ENCODE results near the gene MBNL2.
"Not testable (repeated sequence)": the region's sequence is repeated elsewhere in the genome, so short reads cannot be mapped to it uniquely, and the experiment has no call there.

The MBNL2 gene

DNA sequence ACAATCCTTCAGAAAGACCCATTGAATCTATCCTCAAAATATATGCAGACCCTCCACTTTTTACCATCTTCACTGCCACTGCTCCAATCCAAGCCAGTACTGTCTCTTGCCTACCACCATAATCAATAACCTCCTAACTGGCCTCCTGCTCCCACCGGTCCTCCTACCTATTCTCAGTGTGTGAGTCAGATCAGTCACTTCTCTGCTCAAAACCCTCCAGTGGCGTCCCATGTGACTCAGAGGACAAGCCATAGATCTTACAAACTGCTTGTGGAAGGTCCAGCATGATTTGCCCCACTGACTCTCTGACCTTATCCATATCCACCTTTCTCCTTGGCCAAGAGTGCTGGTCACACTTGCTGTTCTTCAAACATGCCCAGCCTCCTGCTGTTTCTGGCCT lies 23.4 kb upstream of the MBNL2 start:
- no peaks in the 10 kb centered on the region for H3K4me1 Mint-ChIP-seq
- ATAC-seq (replicated peaks) (no peak), DNase-seq (no peak)
- H3K36me3 Mint-ChIP-seq = no peaks in the 10 kb centered on the region
- H3K9me3 Mint-ChIP-seq = peaks cover 0 to 1% of the 10 kb centered on the region in 2 donors
- peaks cover 26 to 51% of the 10 kb centered on the region in 2 donors for H3K27me3 Mint-ChIP-seq
- no peak overlapping the region for H3K27ac Mint-ChIP-seq
- no peak overlapping the region for H3K4me3 Mint-ChIP-seq

DNA sequence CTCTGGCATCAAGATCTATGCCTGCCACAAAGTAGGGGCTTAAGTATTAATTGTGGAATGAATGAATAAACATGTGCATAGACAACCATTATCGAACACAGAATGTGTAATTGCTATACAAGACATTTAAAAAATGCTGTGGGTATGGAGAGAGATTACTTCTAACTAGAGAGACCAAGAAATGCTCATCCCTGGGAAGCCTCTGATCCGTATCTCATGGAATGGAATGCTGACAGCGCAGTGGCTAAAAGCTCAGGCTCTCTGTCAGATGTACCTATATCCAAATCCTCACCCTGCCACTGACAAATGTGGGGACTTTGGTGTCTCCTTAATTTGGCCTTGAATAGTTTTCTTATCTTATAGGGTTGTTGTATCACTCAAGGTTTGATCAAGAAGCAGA lies 22.7 kb upstream of the MBNL2 start:
- Mint-ChIP-seq H3K4me1 (no peaks in the 10 kb centered on the region), H3K4me3 (no peak overlapping the region), H3K9me3 (peaks cover 0 to 1% of the 10 kb centered on the region in 2 donors), H3K27ac (no peak overlapping the region), H3K36me3 (no peaks in the 10 kb centered on the region), H3K27me3 (peaks cover 28 to 49% of the 10 kb centered on the region in 2 donors)
- ATAC-seq (replicated peaks) (no peak), DNase-seq (no peak)

DNA sequence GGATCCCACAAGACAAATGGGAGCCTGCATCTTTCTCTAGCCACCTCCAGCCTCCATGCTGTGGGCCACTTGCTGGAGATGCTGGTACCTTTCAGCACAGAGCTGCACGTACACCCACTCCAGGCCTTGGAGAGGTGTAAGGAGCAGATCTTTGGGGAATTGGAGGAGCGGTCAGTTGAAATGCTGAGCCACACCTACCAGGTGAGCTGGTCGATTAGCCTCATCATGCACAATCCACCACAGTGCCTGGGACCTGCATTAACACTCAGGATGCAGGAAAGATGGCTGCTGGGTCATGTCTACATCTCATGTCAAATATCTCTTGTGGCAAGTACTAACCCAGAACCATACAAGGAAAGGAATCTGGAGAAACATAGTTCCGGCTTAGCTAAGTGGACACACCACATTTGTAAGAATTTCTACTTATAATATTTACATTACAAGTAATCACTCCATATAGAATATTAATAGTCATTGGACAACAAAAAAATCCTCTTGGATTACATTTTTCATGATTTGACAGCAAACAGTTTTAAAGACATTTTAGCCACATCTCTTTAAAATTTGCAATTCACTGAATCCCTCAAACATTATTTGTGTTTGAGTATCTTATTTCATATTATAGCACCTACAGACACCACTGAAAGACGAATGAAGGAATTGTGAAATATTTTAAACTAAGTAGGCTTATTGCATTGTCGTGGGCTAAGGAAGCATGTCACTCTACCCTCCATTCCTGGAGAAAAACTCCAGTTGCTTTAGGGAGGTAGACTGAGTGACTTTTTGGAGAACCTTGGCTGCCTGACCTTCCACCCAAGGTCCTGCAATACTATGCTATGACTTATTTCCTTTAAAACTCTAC lies 21.8 kb upstream of the MBNL2 start:
- H3K9me3 Mint-ChIP-seq = peaks cover 0 to 1% of the 10 kb centered on the region in 2 donors
- ATAC-seq (replicated peaks) = no peak
- no peaks in the 10 kb centered on the region for H3K4me1 Mint-ChIP-seq
- peaks cover 22 to 43% of the 10 kb centered on the region in 2 donors for H3K27me3 Mint-ChIP-seq
- H3K36me3 Mint-ChIP-seq = no peaks in the 10 kb centered on the region
- H3K27ac Mint-ChIP-seq = no peak overlapping the region
- no peak overlapping the region for H3K4me3 Mint-ChIP-seq
- no peak for DNase-seq

DNA sequence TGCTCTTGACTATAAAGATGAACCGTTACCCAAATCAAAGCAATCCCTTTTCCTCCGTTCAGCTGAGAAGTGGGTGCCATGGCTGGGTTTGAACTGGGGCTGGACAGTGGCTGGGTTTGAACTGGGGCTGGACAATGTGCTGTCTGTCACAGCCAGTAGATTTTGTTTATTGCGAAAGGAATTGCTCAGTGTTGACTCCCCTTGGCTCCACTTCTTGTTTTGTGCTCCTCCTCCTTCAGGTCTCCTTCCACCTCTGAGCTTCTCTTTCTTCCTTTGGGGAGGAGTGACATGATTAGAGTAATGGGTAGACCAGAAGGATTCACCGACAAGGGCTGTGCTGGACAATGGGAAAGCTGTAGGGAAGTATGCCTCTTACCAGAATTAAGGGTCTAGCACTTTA lies 19.4 kb upstream of the MBNL2 start:
- no peaks in the 10 kb centered on the region for H3K4me1 Mint-ChIP-seq
- DNase-seq (no peak), ATAC-seq (replicated peaks) (no peak)
- H3K27ac Mint-ChIP-seq = no peak overlapping the region
- peaks cover 21 to 34% of the 10 kb centered on the region in 2 donors for H3K27me3 Mint-ChIP-seq
- H3K9me3 Mint-ChIP-seq = peaks cover 1 to 7% of the 10 kb centered on the region in 2 donors
- no peak overlapping the region for H3K4me3 Mint-ChIP-seq
- H3K36me3 Mint-ChIP-seq = no peaks in the 10 kb centered on the region

DNA sequence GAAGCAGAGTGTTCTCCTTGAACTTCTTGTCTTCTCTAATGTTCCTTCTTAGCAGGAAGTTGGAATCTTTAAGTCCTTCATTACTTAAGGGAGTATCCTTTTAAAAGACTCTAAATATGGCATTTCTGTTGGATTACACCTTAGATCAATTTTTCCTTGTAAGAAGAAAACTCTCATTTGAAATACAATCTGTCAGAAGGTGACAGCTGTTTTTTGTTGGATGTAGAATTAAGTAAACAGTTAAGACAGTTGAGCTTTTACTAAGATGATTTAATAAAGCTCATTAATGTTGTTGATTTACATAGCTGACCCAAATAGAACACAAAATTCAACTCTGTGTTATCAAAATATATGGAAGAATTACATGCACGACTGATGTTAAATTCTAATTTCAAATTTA lies 16.7 kb upstream of the MBNL2 start:
- no peak overlapping the region for H3K27ac Mint-ChIP-seq
- peaks cover 1 to 7% of the 10 kb centered on the region in 2 donors for H3K9me3 Mint-ChIP-seq
- no peak for DNase-seq
- no peak overlapping the region for H3K4me3 Mint-ChIP-seq
- no peak for ATAC-seq (replicated peaks)
- no peaks in the 10 kb centered on the region for H3K36me3 Mint-ChIP-seq
- no peaks in the 10 kb centered on the region for H3K4me1 Mint-ChIP-seq
- H3K27me3 Mint-ChIP-seq = peaks cover 12 to 20% of the 10 kb centered on the region in 2 donors

DNA sequence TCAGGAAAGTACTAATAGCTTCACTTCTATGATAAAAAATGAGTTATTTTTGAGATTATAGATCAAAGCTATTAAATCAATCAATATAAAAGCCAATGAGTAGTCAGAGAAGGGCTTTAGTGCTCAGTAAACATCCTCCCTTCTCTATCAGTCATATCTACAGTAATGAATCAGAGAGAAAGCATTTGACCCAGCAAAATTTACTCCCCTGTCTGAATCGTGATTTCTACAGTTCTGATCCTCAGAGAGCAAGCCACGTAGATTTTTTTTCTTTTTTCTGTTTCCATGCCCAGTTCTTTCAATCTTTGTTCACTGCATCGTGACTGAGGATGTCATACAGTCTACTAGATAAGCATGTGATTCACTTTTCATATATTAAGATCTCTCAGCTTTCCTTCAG lies 16.2 kb upstream of the MBNL2 start:
- Mint-ChIP-seq H3K36me3 (no peaks in the 10 kb centered on the region), H3K27ac (no peak overlapping the region), H3K4me3 (no peak overlapping the region), H3K27me3 (peaks cover 12 to 16% of the 10 kb centered on the region in 2 donors), H3K9me3 (peaks cover 1 to 7% of the 10 kb centered on the region in 2 donors), H3K4me1 (no peaks in the 10 kb centered on the region)
- DNase-seq = no peak
- no peak for ATAC-seq (replicated peaks)

DNA sequence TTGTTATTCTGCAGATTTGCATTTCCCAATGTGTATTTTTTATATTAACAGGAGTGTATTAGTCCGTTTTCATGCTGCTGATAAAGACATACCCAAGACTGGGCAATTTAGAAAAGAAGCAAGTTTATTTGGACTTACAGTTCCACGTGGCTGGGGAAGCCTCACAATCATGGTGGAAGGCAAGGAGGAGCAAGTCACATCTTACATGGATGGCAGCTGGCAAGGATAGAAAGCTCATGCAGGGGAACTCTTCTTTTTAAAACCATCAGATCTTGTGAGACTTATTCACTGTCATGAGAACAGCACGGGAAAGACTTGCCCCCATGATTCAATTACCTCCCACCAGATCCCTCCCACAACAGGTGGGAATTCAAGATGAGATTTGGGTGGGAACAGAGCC lies 14.9 kb upstream of the MBNL2 start:
- H3K36me3 Mint-ChIP-seq = not testable (repeated sequence)
- H3K27me3 Mint-ChIP-seq = peaks cover 12 to 15% of the 10 kb centered on the region in 2 donors

DNA sequence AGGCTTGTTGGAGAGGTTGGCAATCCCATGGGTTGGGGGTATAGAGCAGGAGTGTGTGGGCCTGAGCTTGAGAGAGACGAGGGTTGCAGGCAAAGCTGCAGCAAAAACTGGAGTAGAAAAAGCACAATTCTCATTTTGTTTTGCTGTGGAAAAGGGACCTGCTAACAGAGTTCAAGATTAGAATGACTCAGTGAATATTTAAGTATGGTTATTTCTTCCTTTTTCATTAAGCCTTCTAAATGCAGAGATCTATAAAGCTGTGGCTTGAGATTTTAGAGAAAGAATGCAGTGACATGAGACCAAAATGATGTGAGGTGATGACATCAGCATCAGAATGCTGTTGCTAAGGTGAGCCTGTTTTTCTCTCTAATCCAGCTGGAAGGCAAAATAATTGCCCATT lies 10.8 kb upstream of the MBNL2 start:
- H3K4me3 Mint-ChIP-seq = no peak overlapping the region
- H3K27me3 Mint-ChIP-seq = peaks cover 0 to 12% of the 10 kb centered on the region in 2 donors
- no peaks in the 10 kb centered on the region for H3K36me3 Mint-ChIP-seq
- H3K27ac Mint-ChIP-seq = no peak overlapping the region
- no peak for ATAC-seq (replicated peaks)
- no peak for DNase-seq
- peaks cover 3 to 6% of the 10 kb centered on the region in 2 donors for H3K4me1 Mint-ChIP-seq
- peaks cover 2 to 7% of the 10 kb centered on the region in 2 donors for H3K9me3 Mint-ChIP-seq

More for the DNA sequence above, 14.9 kb upstream of the MBNL2 start:
- H3K4me1 Mint-ChIP-seq; DNase-seq; ATAC-seq (replicated peaks); H3K9me3 Mint-ChIP-seq; H3K4me3 Mint-ChIP-seq; H3K27ac Mint-ChIP-seq: not testable (repeated sequence)

DNA sequence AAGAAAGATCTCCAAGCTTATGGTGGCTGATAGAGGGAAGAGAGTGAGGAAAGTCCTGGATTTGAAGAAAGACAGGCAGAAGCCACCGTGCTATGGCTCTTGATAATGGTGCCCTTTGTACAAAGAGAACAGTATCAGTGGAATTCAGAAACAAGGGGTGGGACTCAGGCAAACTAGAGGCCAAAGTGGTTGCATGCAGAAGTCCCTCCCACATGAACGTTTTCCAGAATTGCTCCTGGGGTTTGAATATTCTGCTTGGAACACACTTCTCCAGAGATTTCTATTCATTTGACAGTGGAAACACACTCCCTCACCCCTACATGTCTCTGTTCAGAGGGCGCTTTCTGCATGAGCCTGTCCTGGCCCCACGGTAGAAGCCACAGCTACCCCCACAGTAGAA lies 10.1 kb upstream of the MBNL2 start:
- DNase-seq = no peak
- Mint-ChIP-seq H3K36me3 (no peaks in the 10 kb centered on the region), H3K9me3 (peaks cover 2 to 7% of the 10 kb centered on the region in 2 donors), H3K27ac (no peak overlapping the region), H3K4me1 (peaks cover 3 to 6% of the 10 kb centered on the region in 2 donors), H3K27me3 (peaks cover 0 to 12% of the 10 kb centered on the region in 2 donors), H3K4me3 (no peak overlapping the region)
- no peak for ATAC-seq (replicated peaks)

DNA sequence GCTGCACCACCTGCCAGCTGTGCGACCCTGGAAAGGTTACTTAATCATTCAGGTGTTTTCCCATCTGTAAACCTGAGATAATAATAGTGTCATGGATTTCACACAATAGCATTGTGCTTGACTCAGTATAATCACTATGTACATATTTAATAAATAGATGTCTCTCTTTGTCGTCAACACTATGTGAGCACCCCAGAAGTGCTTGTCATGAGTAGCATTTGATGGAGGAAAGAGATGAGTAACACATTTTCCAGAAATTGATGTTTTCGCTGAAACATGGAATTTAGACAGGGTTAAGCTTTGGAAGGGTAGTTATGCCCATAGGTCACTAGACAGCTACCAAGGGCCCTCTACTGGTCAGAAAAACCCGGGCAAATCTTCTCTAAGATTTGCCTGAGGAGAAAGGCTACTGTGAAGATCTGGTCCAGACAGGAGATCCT lies 9.5 kb upstream of the MBNL2 start:
- no peak for DNase-seq
- H3K4me1 Mint-ChIP-seq = peaks cover 3 to 6% of the 10 kb centered on the region in 2 donors

DNA sequence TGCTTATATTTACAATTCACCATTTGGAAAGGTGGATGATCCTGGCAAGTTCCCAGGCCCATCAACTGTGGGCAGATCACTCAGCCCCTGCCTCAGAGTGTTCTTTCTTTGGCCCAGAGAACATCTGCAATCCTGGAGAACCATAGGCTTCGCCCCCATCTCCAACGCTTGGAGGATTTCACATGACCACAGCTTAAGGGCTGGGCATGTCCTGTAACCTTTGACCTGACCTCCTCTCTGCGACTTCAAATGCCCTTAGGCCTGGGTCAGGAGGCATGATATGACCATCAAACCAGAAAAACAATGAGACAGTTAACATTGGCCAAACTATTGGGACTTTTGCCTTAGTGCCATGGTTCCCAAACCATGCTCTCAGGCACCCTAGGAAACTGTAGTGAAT lies 7.2 kb upstream of the MBNL2 start:
- Mint-ChIP-seq H3K36me3 (no peaks in the 10 kb centered on the region), H3K4me1 (peaks cover 3 to 6% of the 10 kb centered on the region in 2 donors), H3K4me3 (no peak overlapping the region), H3K27ac (no peak overlapping the region), H3K9me3 (peaks cover 0 to 2% of the 10 kb centered on the region in 2 donors), H3K27me3 (peaks cover 0 to 12% of the 10 kb centered on the region in 2 donors)
- DNase-seq (no peak), ATAC-seq (replicated peaks) (no peak)

More for the DNA sequence above, 9.5 kb upstream of the MBNL2 start:
- ATAC-seq (replicated peaks) = peak in 1 of 2 donors; percentile 43
- H3K9me3 Mint-ChIP-seq = peaks cover 2% of the 10 kb centered on the region in 2 donors
- H3K36me3 Mint-ChIP-seq = no peaks in the 10 kb centered on the region
- no peak overlapping the region for H3K4me3 Mint-ChIP-seq
- H3K27me3 Mint-ChIP-seq = peaks cover 0 to 12% of the 10 kb centered on the region in 2 donors
- H3K27ac Mint-ChIP-seq = no peak overlapping the region

DNA sequence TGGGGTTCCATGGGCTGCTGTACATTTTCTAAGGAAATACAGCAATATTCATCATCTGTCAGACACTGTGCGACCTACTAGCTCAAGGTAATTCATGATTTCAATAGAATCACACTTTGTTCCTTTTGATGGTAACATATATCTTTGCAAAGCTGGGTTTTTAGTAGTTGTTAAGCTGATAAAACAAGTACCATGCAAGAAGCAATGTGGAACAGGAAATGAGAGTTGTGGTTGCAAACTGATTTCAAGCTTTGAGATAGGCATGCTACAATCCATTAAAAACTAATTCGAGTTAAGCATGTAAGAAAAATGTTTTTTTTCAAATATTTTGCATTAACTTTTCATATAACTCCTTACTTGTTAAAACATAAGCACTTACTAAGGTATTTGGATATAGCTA lies 6.8 kb upstream of the MBNL2 start:
- Mint-ChIP-seq H3K27ac (no peak overlapping the region), H3K9me3 (peaks cover 0 to 2% of the 10 kb centered on the region in 2 donors), H3K4me3 (no peak overlapping the region), H3K4me1 (peaks cover 3 to 6% of the 10 kb centered on the region in 2 donors), H3K36me3 (no peaks in the 10 kb centered on the region), H3K27me3 (peaks cover 0 to 12% of the 10 kb centered on the region in 2 donors)
- DNase-seq (no peak), ATAC-seq (replicated peaks) (no peak)

DNA sequence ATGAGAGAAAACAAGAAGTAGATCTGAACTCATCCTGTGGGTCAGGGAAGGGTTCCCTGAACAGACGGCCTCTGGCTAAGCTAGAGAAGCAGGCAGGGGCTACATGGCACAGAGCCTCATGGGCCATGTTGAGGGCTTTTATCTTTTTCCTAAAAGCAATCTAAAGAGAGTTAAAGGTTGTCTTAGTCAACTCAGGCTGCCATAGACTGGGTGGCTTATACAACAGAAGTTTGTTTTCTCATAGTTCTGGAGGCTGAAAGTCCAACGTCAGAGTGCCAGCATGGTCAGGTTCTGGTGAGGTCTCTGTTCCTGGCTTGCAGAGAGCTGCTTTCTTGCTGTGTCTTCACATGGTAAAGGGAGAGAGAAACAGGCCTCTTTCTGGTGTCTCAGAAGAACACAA lies 2.9 kb upstream of the MBNL2 start:
- no peak for DNase-seq
- no peak for ATAC-seq (replicated peaks)
- Mint-ChIP-seq H3K4me3 (no peak overlapping the region), H3K27ac (no peak overlapping the region), H3K27me3 (no peaks in the 10 kb centered on the region), H3K9me3 (no peaks in the 10 kb centered on the region), H3K36me3 (no peaks in the 10 kb centered on the region), H3K4me1 (peaks cover 5 to 6% of the 10 kb centered on the region in 2 donors)

DNA sequence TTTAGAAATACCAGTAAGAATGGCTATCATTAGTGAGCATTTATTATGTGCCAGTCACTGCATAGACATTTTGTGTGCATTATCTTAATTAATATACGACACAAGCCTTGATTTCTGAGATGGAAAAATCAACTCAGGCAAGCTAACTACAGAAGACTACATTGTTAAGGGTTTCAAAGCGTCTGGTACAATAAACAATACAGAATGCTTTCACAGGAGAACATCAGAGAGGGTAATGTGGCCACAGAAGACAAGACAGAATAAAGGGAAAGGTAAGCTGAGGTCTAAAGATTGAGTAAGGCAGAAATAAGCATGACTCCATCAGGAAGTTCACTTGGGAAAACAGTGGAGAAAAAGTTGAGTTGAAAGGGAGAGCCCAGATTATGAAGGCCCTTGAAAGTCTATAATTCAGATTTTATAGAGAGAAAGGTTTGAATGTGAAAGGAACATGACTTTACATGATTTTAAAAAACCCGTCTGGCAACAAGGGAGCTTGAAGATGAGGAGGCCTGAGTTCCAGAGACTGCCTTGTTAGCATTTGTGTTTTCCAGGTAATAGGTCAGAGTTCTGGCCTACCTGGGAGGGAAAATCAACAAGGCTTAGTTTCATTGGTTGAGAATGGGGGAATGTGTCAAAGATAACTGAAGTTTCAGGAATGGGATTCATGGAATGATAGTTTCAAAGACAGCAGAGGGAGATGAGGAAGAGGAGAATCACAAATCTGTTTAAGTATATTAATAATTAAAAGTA lies 1.8 kb upstream of the MBNL2 start:
- no peaks in the 10 kb centered on the region for H3K27me3 Mint-ChIP-seq
- H3K27ac Mint-ChIP-seq = no peak overlapping the region
- ATAC-seq (replicated peaks) (no peak), DNase-seq (no peak)
- H3K36me3 Mint-ChIP-seq = no peaks in the 10 kb centered on the region
- no peaks in the 10 kb centered on the region for H3K9me3 Mint-ChIP-seq
- no peak overlapping the region for H3K4me3 Mint-ChIP-seq
- H3K4me1 Mint-ChIP-seq = peaks cover 14% of the 10 kb centered on the region in 2 donors
